Rectal smooth muscle tissue (tissue), 1 donor: ENCODE results near the gene TARBP1.
A peak's percentile ranks its signal among the peaks of the same experiment; 100 is the strongest.

Experiments used
- H3K27ac ChIP-seq: one replicate; pipeline ENCODE4 v1.7.0; 2013; ENCODE audit warnings: low read depth, low read length, inconsistent platforms
- H3K27me3 ChIP-seq: one replicate; pipeline ENCODE4 v1.7.0; 2013; ENCODE audit warnings: low read length; ENCODE audit not compliant: control insufficient read depth, insufficient read depth
- H3K36me3 ChIP-seq: one replicate; pipeline ENCODE4 v1.7.0; 2013; ENCODE audit warnings: low read length; ENCODE audit not compliant: control insufficient read depth, insufficient read depth
- H3K4me1 ChIP-seq: one replicate; pipeline ENCODE4 v1.7.0; 2013; ENCODE audit warnings: low read length; ENCODE audit not compliant: control insufficient read depth, insufficient read depth
- H3K4me3 ChIP-seq: one replicate; pipeline ENCODE4 v1.7.0; 2013; ENCODE audit warnings: low read length
- H3K9ac ChIP-seq: one replicate; pipeline ENCODE4 v1.7.0; 2013; ENCODE audit warnings: low read length

TARBP1 gene

DNA sequence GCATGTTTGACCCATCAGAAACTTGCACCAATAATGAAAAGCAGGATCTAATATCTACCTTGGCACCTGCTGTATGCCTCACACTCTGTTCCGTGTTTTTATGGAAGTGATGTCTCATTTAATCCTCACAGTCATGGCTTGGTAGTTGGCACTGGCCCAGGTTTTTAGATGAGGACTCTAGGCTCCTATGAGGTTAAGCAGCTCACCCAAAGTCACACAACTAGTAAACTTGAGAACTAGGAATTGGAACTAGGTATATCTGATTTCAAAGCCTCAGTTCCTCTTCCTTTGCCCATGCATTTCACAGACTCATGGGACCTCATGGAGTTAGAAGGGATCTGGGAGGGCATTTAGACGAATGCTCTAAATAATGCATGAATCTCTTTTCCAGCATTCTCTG lies 21.3 kb upstream of the TARBP1 start:
- no peaks in the 10 kb centered on the region for H3K27me3 ChIP-seq
- H3K36me3 ChIP-seq, result no peaks in the 10 kb centered on the region
- no peak overlapping the region for H3K4me3 ChIP-seq
- peaks cover 30% of the 10 kb centered on the region for H3K4me1 ChIP-seq
- H3K27ac ChIP-seq, result peak overlapping the region; percentile 91
- H3K9ac ChIP-seq, result no peak overlapping the region

DNA sequence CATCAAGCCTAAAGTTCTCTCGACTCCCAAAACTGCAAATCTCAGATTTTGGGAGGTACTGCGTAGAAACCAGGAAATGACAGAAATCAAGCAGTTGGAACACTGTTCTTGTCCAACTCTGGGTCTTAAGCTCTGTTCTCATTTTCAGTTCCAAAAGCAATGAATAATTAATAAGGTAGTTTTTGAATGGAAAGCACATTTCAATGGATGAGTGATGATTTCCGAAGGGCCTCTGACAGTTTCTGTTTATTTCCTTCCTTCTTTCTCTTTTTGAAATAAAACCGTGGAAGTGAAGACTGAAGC lies 20.9 kb upstream of the TARBP1 start:
- Histone ChIP-seq H3K36me3 (no peaks in the 10 kb centered on the region), H3K9ac (no peak overlapping the region), H3K27ac (peak overlapping the region; percentile 91), H3K4me3 (peak overlapping the region; percentile 9), H3K27me3 (no peaks in the 10 kb centered on the region), H3K4me1 (peaks cover 30% of the 10 kb centered on the region)

DNA sequence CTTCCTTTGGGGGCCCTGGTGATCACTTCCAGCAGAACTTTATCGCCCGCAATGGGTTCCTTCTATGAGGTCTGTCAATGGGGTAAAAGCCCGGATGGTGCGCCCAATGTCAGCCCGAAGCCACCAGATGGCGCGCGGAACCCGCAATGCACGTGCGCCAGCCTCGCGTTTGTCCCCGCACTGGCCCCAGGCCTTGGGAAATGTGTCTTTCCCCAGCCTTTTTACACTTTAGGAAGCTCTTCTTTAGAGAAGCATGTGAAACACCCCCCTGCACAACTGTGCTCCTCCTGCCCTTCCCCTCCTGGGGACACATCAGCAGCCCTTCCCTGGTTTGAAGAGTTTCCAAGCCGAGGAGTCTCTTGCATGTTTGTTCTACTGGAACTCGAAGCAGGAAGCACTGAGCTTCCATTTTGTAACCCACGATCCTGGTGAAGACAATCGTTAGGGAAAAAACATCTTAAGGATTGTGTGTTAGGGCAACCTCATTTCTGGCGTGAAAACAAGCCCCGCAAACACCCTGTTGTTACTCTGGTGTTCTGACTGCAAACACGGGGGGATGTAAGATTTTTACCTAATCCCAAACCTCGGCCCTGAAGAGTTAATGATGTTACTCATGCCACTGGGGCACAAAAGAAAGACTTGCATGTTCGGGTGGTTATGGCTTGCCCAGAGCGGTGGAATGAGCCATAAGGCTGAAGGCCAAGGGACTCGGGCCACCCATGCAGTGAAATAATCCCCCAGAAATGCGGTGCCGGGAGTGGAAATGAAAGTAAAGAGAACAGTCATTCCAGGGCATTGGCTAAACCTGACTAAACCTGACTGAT lies 20.4 kb upstream of the TARBP1 start:
- H3K9ac ChIP-seq, result peak overlapping the region; percentile 53
- H3K27me3 ChIP-seq, result no peaks in the 10 kb centered on the region
- peak overlapping the region; percentile 9 for H3K4me3 ChIP-seq
- H3K4me1 ChIP-seq, result peaks cover 30% of the 10 kb centered on the region
- H3K27ac ChIP-seq, result peak overlapping the region; percentile 91
- H3K36me3 ChIP-seq, result no peaks in the 10 kb centered on the region

DNA sequence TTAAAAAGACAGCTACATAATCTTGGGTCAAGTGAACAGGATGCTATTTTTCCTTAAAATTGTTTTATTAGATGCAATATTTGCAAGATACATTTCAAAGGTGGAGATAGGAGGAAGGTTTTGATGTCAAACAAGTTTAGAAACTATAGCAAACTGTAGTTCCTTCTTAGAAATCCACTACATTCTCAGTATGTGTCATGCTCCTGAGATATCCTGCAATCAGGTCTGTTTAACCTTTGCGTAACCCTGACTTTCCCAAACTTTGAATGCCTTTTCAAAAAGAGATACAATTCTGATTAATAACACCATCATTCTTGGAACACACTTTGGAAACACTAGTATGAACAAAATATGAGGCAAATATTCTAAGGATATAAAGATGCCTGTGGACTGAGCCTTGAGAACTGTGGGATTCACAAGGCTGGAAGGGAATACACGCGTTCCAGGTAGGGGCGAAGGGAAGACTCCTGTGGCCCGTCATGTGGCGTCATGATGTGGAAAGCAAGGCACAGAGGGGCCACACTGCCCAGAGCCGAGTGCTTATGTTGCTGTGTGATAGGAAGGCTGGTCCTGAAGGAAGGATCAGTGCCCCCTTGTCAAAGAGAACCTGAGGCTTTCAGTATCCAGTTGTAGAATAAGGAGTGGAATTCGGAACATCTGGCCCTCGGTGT lies 19.6 kb upstream of the TARBP1 start:
- Histone ChIP-seq H3K36me3 (no peaks in the 10 kb centered on the region), H3K4me3 (no peak overlapping the region), H3K27ac (peak overlapping the region; percentile 91), H3K27me3 (no peaks in the 10 kb centered on the region), H3K4me1 (peaks cover 27% of the 10 kb centered on the region), H3K9ac (peak overlapping the region; percentile 53)

DNA sequence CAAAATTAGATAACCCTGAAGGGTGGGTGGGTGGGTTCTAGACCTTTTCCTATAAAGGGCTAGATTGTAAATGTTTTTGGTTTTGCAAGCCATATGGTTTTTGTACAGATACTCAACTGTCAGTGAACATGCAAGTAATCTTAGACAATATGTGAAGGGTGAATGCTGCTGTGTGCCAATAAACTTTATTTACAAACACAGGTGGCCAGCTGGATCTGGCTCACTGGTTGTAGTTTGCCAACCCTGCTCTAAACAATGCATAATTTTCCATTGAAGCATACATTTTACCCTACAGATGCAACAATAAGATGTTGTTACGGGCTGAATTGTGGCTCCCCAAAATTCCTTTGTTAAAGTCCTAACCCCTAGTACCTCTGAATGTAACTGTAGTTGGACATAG lies 18.6 kb upstream of the TARBP1 start:
- no peaks in the 10 kb centered on the region for H3K27me3 ChIP-seq
- H3K36me3 ChIP-seq, result no peaks in the 10 kb centered on the region
- H3K27ac ChIP-seq, result no peak overlapping the region
- peaks cover 24% of the 10 kb centered on the region for H3K4me1 ChIP-seq
- H3K4me3 ChIP-seq, result no peak overlapping the region
- H3K9ac ChIP-seq, result no peak overlapping the region

DNA sequence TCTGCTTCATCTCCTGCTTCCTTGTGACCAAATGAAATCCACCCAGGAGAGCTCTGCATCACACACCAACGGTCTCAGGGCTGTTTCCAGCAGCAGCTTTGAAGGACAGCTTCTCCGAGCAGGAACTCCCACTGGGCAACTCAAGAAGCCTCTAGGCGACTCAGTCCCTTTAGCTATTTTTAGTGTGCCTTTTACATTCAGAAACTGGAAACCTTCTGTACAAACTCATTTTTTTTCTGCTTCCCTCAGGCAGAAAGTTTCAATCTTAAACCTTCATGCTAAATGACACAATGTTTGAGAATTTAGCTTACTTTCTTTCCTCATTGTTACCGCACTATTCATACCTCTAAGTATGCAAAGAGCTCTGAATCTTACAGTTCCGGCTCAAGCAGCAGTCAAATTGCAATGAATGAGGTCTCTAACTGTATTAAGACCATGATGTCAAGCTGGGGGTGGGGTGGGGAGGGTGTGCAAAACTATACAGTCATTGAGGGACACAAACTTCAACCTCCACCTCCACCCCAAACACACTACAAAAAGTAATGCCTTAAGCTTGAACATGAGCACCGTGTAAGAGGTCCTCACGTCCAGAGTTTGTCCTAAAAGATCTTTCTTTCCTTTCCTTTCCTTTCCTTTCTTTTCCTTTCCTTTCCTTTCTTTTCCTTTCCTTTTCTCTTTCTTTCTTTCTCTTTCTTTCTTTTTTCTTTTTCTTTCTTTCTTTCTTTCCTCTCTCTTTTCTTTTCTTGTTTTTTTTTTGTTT lies 16.4 kb upstream of the TARBP1 start:
- Histone ChIP-seq H3K4me1 (peaks cover 18% of the 10 kb centered on the region), H3K9ac (no peak overlapping the region), H3K4me3 (no peak overlapping the region), H3K36me3 (no peaks in the 10 kb centered on the region), H3K27ac (no peak overlapping the region), H3K27me3 (no peaks in the 10 kb centered on the region)

DNA sequence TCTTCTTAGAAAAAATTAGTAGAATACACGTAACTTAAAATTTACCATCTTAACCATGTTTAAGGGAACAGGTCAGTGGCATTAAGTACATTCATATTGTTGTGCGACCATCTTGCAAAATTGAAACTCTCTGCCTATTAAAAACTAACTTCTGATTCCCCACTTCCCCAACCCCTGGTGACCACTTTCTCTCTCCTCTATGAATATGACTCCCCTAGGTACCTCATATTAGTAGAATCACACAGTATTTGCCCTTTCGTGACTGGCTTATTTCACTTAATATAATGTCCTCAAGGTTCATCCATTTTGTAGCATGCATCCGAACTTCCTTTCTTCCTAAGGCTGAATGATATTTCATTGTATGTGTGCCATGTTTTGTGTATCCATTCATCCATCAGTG lies 15.1 kb upstream of the TARBP1 start:
- H3K27ac ChIP-seq, result no peak overlapping the region
- no peak overlapping the region for H3K4me3 ChIP-seq
- H3K9ac ChIP-seq, result no peak overlapping the region
- H3K4me1 ChIP-seq, result peaks cover 5% of the 10 kb centered on the region
- no peaks in the 10 kb centered on the region for H3K36me3 ChIP-seq
- H3K27me3 ChIP-seq, result no peaks in the 10 kb centered on the region

DNA sequence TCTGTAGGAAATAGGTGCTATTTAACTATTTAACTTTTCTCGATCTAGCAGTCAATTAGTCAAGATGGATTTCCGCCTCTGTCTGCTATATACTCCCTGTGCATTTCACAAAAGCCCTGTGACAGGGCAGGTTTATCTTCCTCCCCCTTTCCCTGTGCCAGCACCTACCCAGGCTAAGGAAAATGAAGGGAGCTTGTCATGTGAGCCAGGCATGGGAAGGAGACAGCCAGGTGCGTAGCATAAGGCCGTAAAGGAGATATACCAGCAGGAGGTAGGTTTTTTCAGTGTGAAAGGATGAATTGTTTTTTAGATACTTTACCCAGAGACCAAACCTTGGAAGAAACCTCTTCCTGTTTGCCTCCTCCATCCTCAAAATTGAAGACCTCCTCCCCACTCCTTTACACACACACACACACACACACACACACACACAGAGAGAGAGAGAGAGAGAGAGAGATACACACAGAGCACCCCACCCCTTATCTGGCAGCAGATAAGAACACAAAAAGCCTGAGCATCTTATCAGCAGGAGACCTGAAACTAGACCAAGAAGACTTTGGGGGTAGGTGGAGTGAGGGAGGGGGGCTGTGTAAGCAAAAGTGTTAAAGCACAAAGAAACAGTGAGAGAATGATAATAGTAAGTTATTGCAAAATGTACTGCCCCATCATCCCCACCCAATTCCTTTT lies 12.0 kb upstream of the TARBP1 start:
- Histone ChIP-seq H3K9ac (no peak overlapping the region), H3K4me3 (no peak overlapping the region), H3K36me3 (no peaks in the 10 kb centered on the region), H3K4me1 (peaks cover 6% of the 10 kb centered on the region), H3K27ac (no peak overlapping the region), H3K27me3 (no peaks in the 10 kb centered on the region)

DNA sequence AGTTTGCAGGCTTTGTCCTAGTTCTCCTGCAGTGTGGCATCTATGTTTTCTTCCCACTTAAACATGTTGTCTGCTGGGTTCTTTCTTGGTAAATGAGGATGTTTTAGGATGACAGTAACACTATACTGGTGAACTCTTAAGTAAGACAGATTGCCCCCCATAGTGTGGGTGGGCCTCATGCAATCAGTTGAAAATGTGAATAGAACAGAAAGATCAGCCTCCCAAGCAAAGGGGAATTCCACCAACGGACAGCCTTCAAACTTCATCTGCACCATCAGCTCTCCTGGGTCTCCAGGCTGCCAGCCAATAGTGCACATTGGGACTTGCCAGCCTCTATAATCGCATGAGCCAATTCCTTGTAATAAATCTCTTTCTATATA lies 10.7 kb upstream of the TARBP1 start:
- Histone ChIP-seq H3K4me3 (no peak overlapping the region), H3K4me1 (peaks cover 6% of the 10 kb centered on the region), H3K27me3 (no peaks in the 10 kb centered on the region), H3K9ac (no peak overlapping the region), H3K27ac (no peak overlapping the region), H3K36me3 (no peaks in the 10 kb centered on the region)

DNA sequence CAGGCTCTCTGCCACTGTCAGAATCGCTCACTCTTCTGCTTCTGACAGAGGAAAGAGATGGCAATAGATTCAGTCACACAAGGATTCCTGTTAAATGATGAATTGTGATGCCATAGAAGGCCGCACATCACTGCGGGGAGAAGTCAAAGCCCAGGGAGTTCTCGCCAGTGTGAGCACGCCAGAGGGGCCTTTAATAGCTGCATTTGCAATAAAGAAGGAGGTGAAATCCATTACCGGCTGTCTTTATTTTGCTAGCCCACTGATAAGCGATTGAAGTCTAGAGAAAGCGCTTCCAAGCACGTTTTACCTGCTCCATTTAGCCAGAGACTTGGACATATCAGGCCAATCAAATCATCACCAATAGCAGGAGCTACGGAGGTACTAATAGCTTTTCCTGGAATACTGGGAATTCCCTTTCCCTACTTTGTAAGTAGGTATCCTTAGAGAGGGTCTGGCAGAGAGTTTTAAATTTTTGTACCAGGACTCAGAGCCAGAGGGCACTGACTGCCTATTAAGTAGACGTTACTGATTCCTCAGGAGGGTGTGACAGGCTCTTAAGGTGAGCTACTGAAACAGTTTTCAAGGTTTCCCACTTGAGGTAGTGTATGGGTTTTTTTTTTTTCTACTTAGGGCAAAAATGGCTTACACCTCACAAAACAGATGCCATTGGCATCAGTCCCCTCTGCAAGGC lies 10.2 kb upstream of the TARBP1 start:
- no peaks in the 10 kb centered on the region for H3K36me3 ChIP-seq
- H3K4me1 ChIP-seq, result peaks cover 6% of the 10 kb centered on the region
- no peak overlapping the region for H3K4me3 ChIP-seq
- no peak overlapping the region for H3K9ac ChIP-seq
- no peaks in the 10 kb centered on the region for H3K27me3 ChIP-seq
- no peak overlapping the region for H3K27ac ChIP-seq

DNA sequence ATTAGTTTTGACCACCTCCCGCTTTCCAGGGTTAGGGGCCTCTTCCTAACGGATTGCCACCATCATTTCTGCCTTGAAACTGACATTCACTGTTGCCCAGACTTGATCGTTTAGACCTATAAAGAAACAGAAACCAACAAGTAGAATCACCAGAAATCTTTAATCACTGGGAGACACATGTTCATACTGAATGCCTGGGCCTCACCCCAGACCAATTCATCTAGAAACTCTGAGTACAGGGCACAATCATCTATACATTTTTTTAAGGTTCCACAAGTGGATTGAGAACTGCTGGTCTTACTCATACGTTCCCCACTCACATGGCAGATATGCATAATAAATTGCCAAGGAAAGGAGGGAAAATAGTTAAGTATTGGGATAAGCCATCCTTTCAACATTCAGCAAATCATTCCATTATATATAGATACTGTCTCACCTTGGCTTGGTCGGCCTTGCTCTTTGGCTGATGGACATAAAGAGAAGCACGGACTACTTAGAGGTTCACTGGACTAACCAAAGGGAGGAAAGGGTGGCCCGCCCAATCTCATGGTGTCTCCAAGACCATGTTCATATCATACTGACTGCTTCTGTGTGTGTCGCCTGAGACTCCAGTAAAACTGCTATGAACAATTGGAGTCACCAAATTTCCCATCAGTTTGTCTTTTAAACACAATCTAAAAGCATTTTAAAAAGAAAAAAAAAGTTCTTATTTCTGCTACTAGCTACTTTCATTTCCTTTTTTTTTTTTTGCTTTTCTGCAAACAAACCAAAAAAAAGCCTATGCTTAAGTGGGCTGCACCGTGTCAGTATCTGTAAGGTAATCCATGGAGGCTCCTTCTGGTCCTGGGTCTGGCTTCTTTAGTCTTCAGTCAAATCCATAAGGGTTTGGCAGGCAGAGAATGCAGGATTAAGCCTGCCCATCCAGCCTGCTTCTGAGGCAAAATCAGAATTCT lies 9.4 kb upstream of the TARBP1 start:
- H3K4me1 ChIP-seq, result peaks cover 6% of the 10 kb centered on the region
- no peak overlapping the region for H3K4me3 ChIP-seq
- H3K9ac ChIP-seq, result no peak overlapping the region
- H3K27ac ChIP-seq, result no peak overlapping the region
- no peaks in the 10 kb centered on the region for H3K36me3 ChIP-seq
- H3K27me3 ChIP-seq, result no peaks in the 10 kb centered on the region
